ENCODE results near the gene MCHR2.

MCHR2 gene

DNA sequence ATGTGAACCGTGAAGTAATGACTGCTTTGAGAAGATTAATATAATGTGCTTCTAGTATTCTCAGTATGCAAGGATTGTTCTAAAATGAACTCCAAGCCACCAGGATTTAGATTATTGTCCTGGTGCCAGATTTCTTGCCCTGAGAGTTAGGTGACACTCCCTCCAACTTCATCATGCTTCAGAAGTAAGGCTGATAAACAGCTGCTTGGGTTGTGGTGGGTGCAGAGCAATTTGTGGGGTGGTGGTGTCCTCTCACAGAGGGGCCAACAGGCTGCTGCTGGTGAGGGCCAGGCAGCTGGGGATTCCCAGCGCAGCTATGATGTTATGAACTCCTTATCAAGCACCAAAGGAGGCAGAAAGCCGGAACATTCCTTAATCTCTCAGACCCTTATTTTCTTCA is 114.6 kb downstream of the MCHR2 start:
- H3K4me3 ChIP-seq (ENCODE audit: low read depth, low read length), result no peak overlapping the region
- TF ChIP-seq, protein P1, sequence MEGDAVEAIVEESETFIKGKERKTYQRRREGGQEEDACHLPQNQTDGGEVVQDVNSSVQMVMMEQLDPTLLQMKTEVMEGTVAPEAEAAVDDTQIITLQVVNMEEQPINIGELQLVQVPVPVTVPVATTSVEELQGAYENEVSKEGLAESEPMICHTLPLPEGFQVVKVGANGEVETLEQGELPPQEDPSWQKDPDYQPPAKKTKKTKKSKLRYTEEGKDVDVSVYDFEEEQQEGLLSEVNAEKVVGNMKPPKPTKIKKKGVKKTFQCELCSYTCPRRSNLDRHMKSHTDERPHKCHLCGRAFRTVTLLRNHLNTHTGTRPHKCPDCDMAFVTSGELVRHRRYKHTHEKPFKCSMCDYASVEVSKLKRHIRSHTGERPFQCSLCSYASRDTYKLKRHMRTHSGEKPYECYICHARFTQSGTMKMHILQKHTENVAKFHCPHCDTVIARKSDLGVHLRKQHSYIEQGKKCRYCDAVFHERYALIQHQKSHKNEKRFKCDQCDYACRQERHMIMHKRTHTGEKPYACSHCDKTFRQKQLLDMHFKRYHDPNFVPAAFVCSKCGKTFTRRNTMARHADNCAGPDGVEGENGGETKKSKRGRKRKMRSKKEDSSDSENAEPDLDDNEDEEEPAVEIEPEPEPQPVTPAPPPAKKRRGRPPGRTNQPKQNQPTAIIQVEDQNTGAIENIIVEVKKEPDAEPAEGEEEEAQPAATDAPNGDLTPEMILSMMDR (IDR thresholded peaks at IDR 0.05; ENCODE audit: borderline replicate concordance, insufficient read depth, low read depth, low read length), result no peak

DNA sequence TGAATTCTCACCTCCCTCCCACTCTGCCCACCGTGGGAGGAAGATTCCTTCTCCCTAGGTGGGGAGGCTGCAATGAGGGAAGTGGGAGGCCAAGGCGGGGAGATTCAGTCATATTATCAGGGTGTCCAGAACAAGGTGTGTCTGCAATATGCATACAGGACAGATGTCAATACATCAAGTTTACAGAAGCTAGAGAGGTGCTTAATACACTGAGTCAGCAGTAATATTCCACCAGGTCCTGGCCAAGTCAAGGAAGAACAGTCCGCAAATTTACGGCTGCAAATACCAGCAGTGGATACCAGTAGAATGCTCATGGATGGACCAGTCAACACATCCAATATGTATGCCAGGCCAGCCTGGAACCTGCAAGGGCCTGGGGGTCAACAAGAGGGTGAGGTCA is 119.0 kb downstream of the MCHR2 start:
- TF ChIP-seq, protein P1 (IDR thresholded peaks at IDR 0.05; ENCODE audit: borderline replicate concordance, insufficient read depth, low read depth, low read length), result no peak
- H3K4me3 ChIP-seq (ENCODE audit: low read depth, low read length), result no peak overlapping the region

DNA sequence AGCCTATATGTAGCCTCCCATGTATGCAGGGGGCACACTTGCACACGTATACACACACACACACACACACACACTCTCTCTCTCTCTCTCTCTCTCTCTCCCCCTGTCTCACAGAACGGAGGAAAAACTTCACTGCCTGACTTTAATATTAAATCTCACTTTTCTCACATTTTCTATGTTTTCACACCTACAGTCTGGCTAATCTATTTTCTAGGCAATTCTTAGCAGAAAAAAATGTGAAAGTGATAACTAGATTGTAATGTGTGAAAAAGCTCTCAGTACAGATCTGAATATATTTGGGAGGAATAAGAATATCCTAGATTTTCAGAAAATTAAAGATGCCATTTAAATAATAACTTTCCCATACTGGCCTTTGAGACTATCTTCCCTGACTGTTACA is 120.9 kb downstream of the MCHR2 start:
- H3K4me3 ChIP-seq (ENCODE audit: low read depth, low read length), result no peak overlapping the region
- TF ChIP-seq, protein P1 (IDR thresholded peaks at IDR 0.05; ENCODE audit: borderline replicate concordance, insufficient read depth, low read depth, low read length), result no peak

DNA sequence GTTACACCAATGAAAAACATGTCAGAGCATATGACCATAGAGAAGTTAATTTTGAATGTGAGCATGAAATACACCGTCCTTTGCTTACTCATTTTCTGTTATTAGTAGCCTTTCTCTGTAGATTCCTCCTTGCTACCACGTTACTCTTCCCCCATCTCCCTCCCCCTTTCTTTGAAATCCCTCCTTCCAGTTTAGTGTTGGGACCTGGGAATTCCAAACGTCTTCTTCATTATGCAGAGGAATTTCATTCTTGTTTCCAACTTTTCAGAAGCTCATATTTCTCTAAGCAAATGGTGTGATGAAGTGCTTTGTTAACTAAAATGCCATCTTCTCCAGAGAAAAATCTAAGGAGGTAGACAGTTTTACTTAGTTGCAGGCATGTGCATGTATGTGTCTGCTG is 122.4 kb downstream of the MCHR2 start:
- TF ChIP-seq, protein P1 (IDR thresholded peaks at IDR 0.05; ENCODE audit: borderline replicate concordance, insufficient read depth, low read depth, low read length), result no peak
- no peak overlapping the region for H3K4me3 ChIP-seq (ENCODE audit: low read depth, low read length)
